IMR-90 (cell line): Measurements from ENCODE around the gene JMJD6.

Source experiments
- CTCF ChIP-seq: conservative IDR thresholded peaks from 2 replicates; pipeline ENCODE4 v1.5.1; 2012; ENCODE audit warnings: mild to moderate bottlenecking, low read depth, low read length, improper control_type of control experiment
- FOS ChIP-seq: fragments of 150-350 bp; IDR thresholded peaks from 2 replicates; pipeline ENCODE4 v1.6.1; 2016; ENCODE audit warnings: low read depth, low read length
- NFE2L2 ChIP-seq: fragments of 150-350 bp; IDR thresholded peaks from 2 replicates; pipeline ENCODE4 v1.6.1; 2016; ENCODE audit warnings: low read depth, mild to moderate bottlenecking, low read length
- POLR2A ChIP-seq: IDR thresholded peaks from 2 replicates; pipeline ENCODE4 v1.6.1; 2012; ENCODE audit warnings: mild to moderate bottlenecking, low read depth, low read length
- SMC3 ChIP-seq: fragments of 150-350 bp; IDR thresholded peaks from 2 replicates; pipeline ENCODE4 v1.6.1; 2016; ENCODE audit warnings: low read depth, mild to moderate bottlenecking, antibody characterized with exemption, low read length, moderate library complexity
- USF2 ChIP-seq: fragments of 150-350 bp; IDR thresholded peaks from 2 replicates; pipeline ENCODE4 v1.6.1; 2017; ENCODE audit warnings: mild to moderate bottlenecking, antibody characterized with exemption, low read length, low read depth

- peak; percentile 78 for TF ChIP-seq CTCF
- no peak for TF ChIP-seq FOS
- TF ChIP-seq SMC3: peak; percentile 71
- no peak for TF ChIP-seq NFE2L2
- peak; percentile 23; the same call in 1 of the 2 replicates for TF ChIP-seq POLR2A
- no peak for TF ChIP-seq USF2
These were observed 44.9 kb downstream of the JMJD6 start for GRCh38 chr17:76681222-76682137.
